ENCODE measurements around the gene HSPA1L. TPM values are rescaled to one million over a fixed set of nuclear protein-coding genes. Genes with fewer than 3 reads are reported as not detected.
"Not testable (repeated sequence)": the region's sequence is repeated elsewhere in the genome, so short reads cannot be mapped to it uniquely, and the experiment has no call there.

The HSPA1L gene
- 1 to 10 TPM; 1.7 to 4.1 TPM for total RNA-seq

DNA sequence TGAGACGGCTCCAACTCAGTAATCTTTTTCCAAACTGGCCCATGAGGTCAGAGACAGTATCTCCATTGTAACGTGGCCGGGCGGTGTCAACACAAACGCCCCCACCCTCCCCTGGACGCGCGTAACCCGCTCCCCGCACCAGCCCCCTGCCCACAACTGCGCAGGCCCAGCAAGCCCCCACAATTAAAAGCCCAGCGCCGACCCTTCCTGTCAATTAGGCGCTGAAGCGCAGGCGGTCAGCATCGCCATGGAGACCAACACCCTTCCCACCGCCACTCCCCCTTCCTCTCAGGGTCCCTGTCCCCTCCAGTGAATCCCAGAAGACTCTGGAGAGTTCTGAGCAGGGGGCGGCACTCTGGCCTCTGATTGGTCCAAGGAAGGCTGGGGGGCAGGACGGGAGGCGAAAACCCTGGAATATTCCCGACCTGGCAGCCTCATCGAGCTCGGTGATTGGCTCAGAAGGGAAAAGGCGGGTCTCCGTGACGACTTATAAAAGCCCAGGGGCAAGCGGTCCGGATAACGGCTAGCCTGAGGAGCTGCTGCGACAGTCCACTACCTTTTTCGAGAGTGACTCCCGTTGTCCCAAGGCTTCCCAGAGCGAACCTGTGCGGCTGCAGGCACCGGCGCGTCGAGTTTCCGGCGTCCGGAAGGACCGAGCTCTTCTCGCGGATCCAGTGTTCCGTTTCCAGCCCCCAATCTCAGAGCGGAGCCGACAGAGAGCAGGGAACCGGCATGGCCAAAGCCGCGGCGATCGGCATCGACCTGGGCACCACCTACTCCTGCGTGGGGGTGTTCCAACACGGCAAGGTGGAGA lies at the start of gene HSPA1L, which contains the start of gene HSPA1A:
TSS of gene HSPA1L (minus strand) at position 259 of the 814 bp plus-strand sequence. CDS start 3,311 bp downstream, outside the sequence.
TSS of gene HSPA1A (plus strand) at position 519 of the 814 bp plus-strand sequence. CDS start at position 733, 214 bp downstream.
- DNase-seq (ENCODE audit: low spot score) (peak; percentile 93), ATAC-seq (peak; percentile 73 to 78)
- Mint-ChIP-seq H3K27me3 (no peaks in the 10 kb centered on the region), H3K27ac (peak within 1 kb of the TSS; percentile 99 to 100), H3K36me3 (peaks cover 8% of the 10 kb centered on the region), H3K9me3 (no peaks in the 10 kb centered on the region), H3K4me1 (ENCODE audit: low read depth in 2 of 2) (peaks cover 40 to 58% of the 10 kb centered on the region in 2 donors), H3K4me3 (peak within 1 kb of the TSS; percentile 92)

GRCh38 chr6:31864818-31865204 lies 49.7 kb upstream of the HSPA1L start:
- Mint-ChIP-seq H3K36me3 (no peaks in the 10 kb centered on the region), H3K4me1 (ENCODE audit: low read depth in 2 of 2) (peaks cover 21% of the 10 kb centered on the region in 2 donors), H3K27ac (no peak overlapping the region), H3K4me3 (peak overlapping the region; percentile 99), H3K27me3 (no peaks in the 10 kb centered on the region), H3K9me3 (no peaks in the 10 kb centered on the region)
- no peak for DNase-seq (ENCODE audit: low spot score)
- ATAC-seq = no peak

DNA sequence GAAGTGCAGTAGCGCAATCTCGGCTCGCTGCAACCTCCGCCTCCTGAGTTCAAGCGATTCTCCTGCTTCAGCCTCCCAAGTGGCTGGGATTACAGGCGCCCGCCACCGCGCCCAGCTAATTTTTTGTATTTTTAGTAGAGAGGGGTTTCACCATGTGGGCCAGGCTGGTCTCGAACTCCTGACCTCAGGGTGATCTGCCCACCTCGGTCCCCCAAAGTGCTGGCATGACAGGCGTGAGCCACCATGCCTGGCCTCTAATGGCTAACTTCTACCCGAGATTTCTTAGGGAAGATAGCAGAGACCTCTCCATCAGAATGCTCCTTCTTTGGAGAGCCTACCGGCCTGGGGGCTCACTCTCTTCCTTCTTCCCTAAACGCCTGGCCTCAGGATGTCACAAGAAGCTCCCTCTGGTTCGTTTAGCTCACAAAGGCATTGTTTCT lies 49.1 kb upstream of the HSPA1L start:
- not testable (repeated sequence) for H3K27me3 Mint-ChIP-seq; DNase-seq (ENCODE audit: low spot score); H3K36me3 Mint-ChIP-seq; H3K9me3 Mint-ChIP-seq; ATAC-seq
- peak overlapping the region; percentile 99 for H3K4me3 Mint-ChIP-seq
- peak overlapping the region; percentile 82 to 89 for H3K27ac Mint-ChIP-seq
- peaks cover 21% of the 10 kb centered on the region in 2 donors for H3K4me1 Mint-ChIP-seq (ENCODE audit: low read depth in 2 of 2)

DNA sequence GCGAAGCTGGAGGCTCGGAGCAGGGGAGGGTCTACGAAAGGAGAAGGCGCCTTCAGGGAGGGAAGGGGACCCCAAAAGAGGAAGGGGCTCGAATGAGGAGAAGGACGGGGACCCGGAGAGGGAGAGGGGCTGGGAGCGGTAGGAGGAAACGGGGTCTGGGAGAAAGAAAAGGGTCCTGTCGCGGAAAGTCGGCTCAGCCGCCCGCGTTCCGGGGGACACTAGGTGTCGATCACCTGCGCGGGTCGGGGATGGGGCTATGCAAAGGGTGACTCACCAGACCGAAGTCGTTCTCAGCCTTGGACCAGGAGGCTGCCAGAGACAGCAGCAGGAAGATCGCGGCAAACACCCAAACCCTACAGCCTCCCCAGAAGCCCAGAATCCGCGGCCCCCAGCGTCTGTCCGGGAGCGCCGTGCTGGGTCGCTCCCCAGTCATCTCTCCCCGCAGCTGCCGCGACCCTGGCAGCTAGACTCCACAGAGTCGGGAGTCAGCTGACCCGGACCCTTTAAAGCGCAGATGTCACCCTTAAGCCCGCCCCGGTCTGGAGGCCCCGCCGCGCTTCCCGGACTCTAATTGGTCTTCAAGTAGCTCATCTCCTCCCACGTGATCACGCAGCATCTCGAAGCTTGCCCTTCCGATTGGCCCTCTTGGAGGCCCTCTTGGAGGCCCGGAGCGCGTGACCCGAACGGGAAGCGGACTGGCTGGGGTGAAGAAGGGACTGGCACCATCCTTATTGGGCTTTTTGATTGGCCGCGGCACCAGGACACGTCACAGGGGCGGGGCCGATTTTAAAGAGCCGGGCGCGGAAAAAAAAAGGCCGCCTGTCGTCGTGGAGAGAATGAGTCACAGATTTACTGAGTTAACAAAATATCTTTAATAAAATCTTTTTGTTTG lies 47.5 kb upstream of the HSPA1L start, which contains the start of gene NEU1:
TSS of gene NEU1 (minus strand) at position 478 of the 892 bp plus-strand sequence. CDS start at position 433, 45 bp downstream.
- Mint-ChIP-seq H3K27me3 (no peaks in the 10 kb centered on the region), H3K4me1 (ENCODE audit: low read depth in 2 of 2) (peaks cover 21% of the 10 kb centered on the region in 2 donors), H3K9me3 (no peaks in the 10 kb centered on the region), H3K4me3 (peak within 1 kb of the TSS; percentile 99), H3K27ac (peak within 1 kb of the TSS; percentile 82 to 89), H3K36me3 (no peaks in the 10 kb centered on the region)
- ATAC-seq (peak; percentile 98 to 99), DNase-seq (ENCODE audit: low spot score) (peak; percentile 100)

- ATAC-seq (no peak), DNase-seq (ENCODE audit: low spot score) (no peak)
- Mint-ChIP-seq H3K36me3 (no peaks in the 10 kb centered on the region), H3K27ac (peak overlapping the region; percentile 82 to 89), H3K9me3 (no peaks in the 10 kb centered on the region), H3K4me1 (ENCODE audit: low read depth in 2 of 2) (peaks cover 21% of the 10 kb centered on the region in 2 donors), H3K4me3 (peak overlapping the region; percentile 99), H3K27me3 (no peaks in the 10 kb centered on the region)
Measured at GRCh38 chr6:31861919-31862343, 46.8 kb upstream of the HSPA1L start.

DNA sequence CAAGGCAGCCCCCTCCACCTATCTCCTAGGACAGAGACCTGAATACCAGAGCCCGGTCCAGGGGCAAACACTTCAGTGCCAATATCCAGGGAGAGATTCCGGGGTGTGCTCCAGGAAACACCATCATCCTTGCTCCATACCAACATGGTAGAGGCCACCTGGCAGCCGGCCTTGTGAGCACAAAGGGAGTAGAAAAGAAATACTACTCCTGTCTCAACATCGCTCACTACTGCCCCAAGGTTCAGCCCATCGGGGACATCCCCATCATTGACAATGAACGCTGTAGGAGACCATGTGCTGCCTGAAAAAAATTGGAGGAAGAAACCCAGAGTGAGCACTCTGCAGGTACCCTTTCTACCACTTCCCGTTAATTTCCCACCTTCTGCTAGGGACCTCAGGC lies 46.1 kb upstream of the HSPA1L start:
- DNase-seq (ENCODE audit: low spot score) (no peak), ATAC-seq (no peak)
- H3K4me1 Mint-ChIP-seq (ENCODE audit: low read depth in 2 of 2) = peaks cover 21% of the 10 kb centered on the region in 2 donors
- H3K27ac Mint-ChIP-seq = peak overlapping the region in 1 of 2 donors; percentile 89
- no peaks in the 10 kb centered on the region for H3K27me3 Mint-ChIP-seq
- no peaks in the 10 kb centered on the region for H3K9me3 Mint-ChIP-seq
- no peaks in the 10 kb centered on the region for H3K36me3 Mint-ChIP-seq
- H3K4me3 Mint-ChIP-seq = peak overlapping the region; percentile 99

DNA sequence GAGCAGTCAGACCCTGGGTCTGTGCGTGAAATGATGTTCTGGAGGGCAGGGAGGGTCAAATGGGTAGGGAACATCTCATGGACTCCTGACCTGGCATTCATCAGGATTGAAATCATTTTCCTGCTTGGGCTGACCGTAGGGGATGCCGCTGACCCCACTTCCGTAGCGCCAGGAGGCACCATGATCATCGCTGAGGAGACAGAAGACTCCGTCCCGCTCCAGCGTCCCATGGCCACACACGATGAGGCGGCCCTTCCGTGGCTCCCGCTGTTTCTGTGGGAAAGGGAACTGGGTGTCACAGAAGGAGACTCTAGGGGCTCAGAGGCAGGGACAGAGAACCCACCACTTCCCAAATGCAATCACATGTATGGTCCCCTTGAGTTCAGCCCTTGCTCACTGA lies 45.3 kb upstream of the HSPA1L start:
- ATAC-seq = no peak
- Mint-ChIP-seq H3K36me3 (no peaks in the 10 kb centered on the region), H3K4me1 (ENCODE audit: low read depth in 2 of 2) (peaks cover 21% of the 10 kb centered on the region in 2 donors), H3K9me3 (no peaks in the 10 kb centered on the region), H3K27ac (no peak overlapping the region), H3K4me3 (peak overlapping the region; percentile 5), H3K27me3 (no peaks in the 10 kb centered on the region)
- DNase-seq (ENCODE audit: low spot score) = no peak

DNA sequence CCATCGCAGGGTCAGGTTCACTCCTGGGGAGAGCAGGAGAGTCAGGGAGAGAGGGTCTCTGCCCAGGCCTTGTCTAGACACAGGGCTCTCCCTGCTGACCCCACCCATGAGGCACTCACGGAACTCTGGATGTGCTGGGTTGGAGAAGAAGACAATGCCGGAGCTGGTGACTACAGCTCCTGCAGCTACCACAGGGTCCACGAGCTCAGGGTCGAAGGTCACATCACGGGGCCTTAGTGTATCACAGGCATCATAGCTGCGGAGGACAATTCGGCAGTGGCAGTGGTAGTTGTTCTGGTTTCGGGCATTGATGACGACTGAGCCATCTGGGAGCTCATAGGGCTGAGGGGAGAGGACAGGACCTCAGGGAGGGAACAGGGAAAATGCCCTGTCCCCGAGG lies 44.8 kb upstream of the HSPA1L start:
- Mint-ChIP-seq H3K27ac (no peak overlapping the region), H3K4me3 (peak overlapping the region; percentile 5), H3K27me3 (no peaks in the 10 kb centered on the region), H3K9me3 (no peaks in the 10 kb centered on the region), H3K36me3 (no peaks in the 10 kb centered on the region), H3K4me1 (ENCODE audit: low read depth in 2 of 2) (peaks cover 21% of the 10 kb centered on the region in 2 donors)
- DNase-seq (ENCODE audit: low spot score) (no peak), ATAC-seq (no peak)

GRCh38 chr6:31858707-31859106 lies 43.6 kb upstream of the HSPA1L start:
- Mint-ChIP-seq H3K27ac (no peak overlapping the region), H3K27me3 (no peaks in the 10 kb centered on the region)

DNA sequence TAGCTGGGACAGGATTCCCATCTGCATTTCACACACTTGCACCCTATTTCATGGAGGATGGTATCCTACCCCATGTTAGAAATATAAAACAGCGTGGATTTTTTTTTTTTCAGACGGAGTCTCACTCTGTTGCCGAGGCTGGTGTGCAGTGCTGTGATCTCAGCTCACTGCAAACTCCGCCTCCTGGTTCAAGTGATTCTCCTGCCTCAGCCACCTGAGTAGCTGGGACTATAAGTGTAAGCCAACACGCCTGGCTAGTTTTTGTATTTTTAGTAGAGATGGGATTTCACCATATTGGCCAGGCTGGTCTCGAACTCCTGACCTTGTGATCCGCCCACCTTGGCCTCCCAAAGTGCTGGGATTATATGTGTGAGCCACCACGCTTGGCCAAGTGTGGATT lies 42.7 kb upstream of the HSPA1L start:
- H3K27ac Mint-ChIP-seq = not testable (repeated sequence)

More at GRCh38 chr6:31858707-31859106, 43.6 kb upstream of the HSPA1L start:
- H3K4me3 Mint-ChIP-seq = no peak overlapping the region
- no peaks in the 10 kb centered on the region for H3K36me3 Mint-ChIP-seq
- H3K9me3 Mint-ChIP-seq = no peaks in the 10 kb centered on the region
- no peak for DNase-seq (ENCODE audit: low spot score)
- ATAC-seq = no peak
- H3K4me1 Mint-ChIP-seq (ENCODE audit: low read depth in 2 of 2) = peaks cover 14 to 18% of the 10 kb centered on the region in 2 donors

GRCh38 chr6:31851980-31852718 lies 37.1 kb upstream of the HSPA1L start:
- H3K9me3 Mint-ChIP-seq; DNase-seq (ENCODE audit: low spot score); H3K27me3 Mint-ChIP-seq; H3K4me3 Mint-ChIP-seq; H3K27ac Mint-ChIP-seq; H3K4me1 Mint-ChIP-seq (ENCODE audit: low read depth in 2 of 2); ATAC-seq; H3K36me3 Mint-ChIP-seq: not testable (repeated sequence)

More for the DNA sequence above, 42.7 kb upstream of the HSPA1L start:
- not testable (repeated sequence) for H3K4me3 Mint-ChIP-seq; H3K27me3 Mint-ChIP-seq; DNase-seq (ENCODE audit: low spot score); H3K36me3 Mint-ChIP-seq; H3K9me3 Mint-ChIP-seq; ATAC-seq
- H3K4me1 Mint-ChIP-seq (ENCODE audit: low read depth in 2 of 2) = peaks cover 11 to 13% of the 10 kb centered on the region in 2 donors

- no peak for DNase-seq (ENCODE audit: low spot score)
- Mint-ChIP-seq H3K9me3 (no peaks in the 10 kb centered on the region), H3K27ac (no peak overlapping the region), H3K27me3 (no peaks in the 10 kb centered on the region), H3K36me3 (no peaks in the 10 kb centered on the region), H3K4me3 (no peak overlapping the region), H3K4me1 (ENCODE audit: low read depth in 2 of 2) (no peaks in the 10 kb centered on the region)
- ATAC-seq = no peak
Measured at GRCh38 chr6:31851485-31851832, 36.4 kb upstream of the HSPA1L start.

All from natural killer cell treated with Interleukin-12 subunit alpha and Interleukin-12 subunit beta and Interleukin-15 and Interleukin-18, amount 100 ng/mL, for 72 hours (primary cell).